Measurements from ENCODE around the gene UGT3A1.
"Not testable (repeated sequence)": the region's sequence is repeated elsewhere in the genome, so short reads cannot be mapped to it uniquely, and the experiment has no call there.

The UGT3A1 gene

GRCh38 chr5:36027711-36028110, 36.5 kb upstream of the UGT3A1 start:
- TF ChIP-seq POLR2AphosphoS5 (IDR thresholded peaks at IDR 0.05; ENCODE audit: borderline replicate concordance, low read depth, low read length) (no peak), EZH2 (IDR thresholded peaks at IDR 0.05) (no peak)
- Histone ChIP-seq H3K9ac (ENCODE audit: insufficient read length) (no peak overlapping the region), H3K36me3 (ENCODE audit: insufficient read depth, low read length) (peaks cover under 1% of the 10 kb centered on the region), H3K9me3 (ENCODE audit: low read depth, low read length) (0 out of 2 replicates have a peak, but pooled peaks cover 3% of the 10 kb centered on the region), H3K4me3 (no peak overlapping the region), H3K27ac (no peak overlapping the region)
- DNase-seq (ENCODE audit: low read depth, low spot score): no peak

GRCh38 chr5:36026706-36027465, 35.7 kb upstream of the UGT3A1 start:
- Histone ChIP-seq H3K4me3 (no peak overlapping the region), H3K9me3 (ENCODE audit: low read depth, low read length) (0 out of 2 replicates have a peak, but pooled peaks cover 3% of the 10 kb centered on the region), H3K36me3 (ENCODE audit: insufficient read depth, low read length) (no peaks in the 10 kb centered on the region), H3K9ac (ENCODE audit: insufficient read length) (no peak overlapping the region), H3K27ac (no peak overlapping the region)
- no peak for DNase-seq (ENCODE audit: low read depth, low spot score)
- TF ChIP-seq EZH2 (IDR thresholded peaks at IDR 0.05): no peak
- TF ChIP-seq POLR2AphosphoS5 (IDR thresholded peaks at IDR 0.05; ENCODE audit: borderline replicate concordance, low read depth, low read length): no peak
- no peak for TF ChIP-seq FOXP2 (optimal IDR thresholded peaks at IDR 0.05; ENCODE audit: control extremely low read depth, extremely low read length, insufficient read depth)

- H3K9me3 ChIP-seq (ENCODE audit: low read depth, low read length); H3K27ac ChIP-seq; H3K36me3 ChIP-seq (ENCODE audit: insufficient read depth, low read length); H3K9ac ChIP-seq (ENCODE audit: insufficient read length); DNase-seq (ENCODE audit: low read depth, low spot score); H3K4me3 ChIP-seq: not testable (repeated sequence)
Observed at GRCh38 chr5:36022246-36022645, 31.1 kb upstream of the UGT3A1 start.

- H3K9me3 ChIP-seq (ENCODE audit: low read depth, low read length); H3K27ac ChIP-seq; H3K4me3 ChIP-seq; DNase-seq (ENCODE audit: low read depth, low spot score); H3K9ac ChIP-seq (ENCODE audit: insufficient read length); H3K36me3 ChIP-seq (ENCODE audit: insufficient read depth, low read length): not testable (repeated sequence)
Observed at GRCh38 chr5:36019584-36019983, 28.4 kb upstream of the UGT3A1 start.

- no peaks in the 10 kb centered on the region for H3K36me3 ChIP-seq (ENCODE audit: insufficient read depth, low read length)
- H3K27ac ChIP-seq: no peak overlapping the region
- H3K4me3 ChIP-seq: no peak overlapping the region
- TF ChIP-seq EZH2 (IDR thresholded peaks at IDR 0.05) (no peak), FOXP2 (optimal IDR thresholded peaks at IDR 0.05; ENCODE audit: control extremely low read depth, extremely low read length, insufficient read depth) (no peak), POLR2AphosphoS5 (IDR thresholded peaks at IDR 0.05; ENCODE audit: borderline replicate concordance, low read depth, low read length) (no peak)
- H3K9ac ChIP-seq (ENCODE audit: insufficient read length): no peak overlapping the region
- DNase-seq (ENCODE audit: low read depth, low spot score): no peak
- H3K9me3 ChIP-seq (ENCODE audit: low read depth, low read length): 0 out of 2 replicates have a peak, but pooled peaks cover 2% of the 10 kb centered on the region
Observed at GRCh38 chr5:36017622-36018021, 26.4 kb upstream of the UGT3A1 start.

- no peak for TF ChIP-seq EZH2 (IDR thresholded peaks at IDR 0.05)
- no peak for TF ChIP-seq POLR2AphosphoS5 (IDR thresholded peaks at IDR 0.05; ENCODE audit: borderline replicate concordance, low read depth, low read length)
- no peak for TF ChIP-seq FOXP2 (optimal IDR thresholded peaks at IDR 0.05; ENCODE audit: control extremely low read depth, extremely low read length, insufficient read depth)
- Histone ChIP-seq H3K4me3 (no peak overlapping the region), H3K27ac (no peak overlapping the region), H3K9me3 (ENCODE audit: low read depth, low read length) (0 out of 2 replicates have a peak, but pooled peaks cover 2% of the 10 kb centered on the region), H3K9ac (ENCODE audit: insufficient read length) (no peak overlapping the region), H3K36me3 (ENCODE audit: insufficient read depth, low read length) (no peaks in the 10 kb centered on the region)
- DNase-seq (ENCODE audit: low read depth, low spot score): no peak
Observed at GRCh38 chr5:36017004-36017403, 25.8 kb upstream of the UGT3A1 start.

GRCh38 chr5:36013182-36013581, 22.0 kb upstream of the UGT3A1 start:
- H3K4me3 ChIP-seq: no peak overlapping the region
- TF ChIP-seq POLR2AphosphoS5 (IDR thresholded peaks at IDR 0.05; ENCODE audit: borderline replicate concordance, low read depth, low read length): no peak
- TF ChIP-seq EZH2 (IDR thresholded peaks at IDR 0.05): no peak
- TF ChIP-seq FOXP2 (optimal IDR thresholded peaks at IDR 0.05; ENCODE audit: control extremely low read depth, extremely low read length, insufficient read depth): no peak
- DNase-seq (ENCODE audit: low read depth, low spot score): no peak
- no peak overlapping the region for H3K27ac ChIP-seq
- H3K9ac ChIP-seq (ENCODE audit: insufficient read length): no peak overlapping the region
- H3K9me3 ChIP-seq (ENCODE audit: low read depth, low read length): no peaks in the 10 kb centered on the region
- no peaks in the 10 kb centered on the region for H3K36me3 ChIP-seq (ENCODE audit: insufficient read depth, low read length)

- Histone ChIP-seq H3K4me3 (no peak overlapping the region), H3K36me3 (ENCODE audit: insufficient read depth, low read length) (no peaks in the 10 kb centered on the region), H3K9me3 (ENCODE audit: low read depth, low read length) (no peaks in the 10 kb centered on the region), H3K27ac (no peak overlapping the region), H3K9ac (ENCODE audit: insufficient read length) (no peak overlapping the region)
- no peak for DNase-seq (ENCODE audit: low read depth, low spot score)
- TF ChIP-seq POLR2AphosphoS5 (IDR thresholded peaks at IDR 0.05; ENCODE audit: borderline replicate concordance, low read depth, low read length) (no peak), EZH2 (IDR thresholded peaks at IDR 0.05) (no peak), FOXP2 (optimal IDR thresholded peaks at IDR 0.05; ENCODE audit: control extremely low read depth, extremely low read length, insufficient read depth) (no peak)
Observed at GRCh38 chr5:36009698-36010097, 18.5 kb upstream of the UGT3A1 start.

- Histone ChIP-seq H3K4me3 (no peak overlapping the region), H3K9ac (ENCODE audit: insufficient read length) (no peak overlapping the region), H3K36me3 (ENCODE audit: insufficient read depth, low read length) (no peaks in the 10 kb centered on the region), H3K9me3 (ENCODE audit: low read depth, low read length) (no peaks in the 10 kb centered on the region), H3K27ac (no peak overlapping the region)
- TF ChIP-seq FOXP2 (optimal IDR thresholded peaks at IDR 0.05; ENCODE audit: control extremely low read depth, extremely low read length, insufficient read depth): no peak
- no peak for TF ChIP-seq POLR2AphosphoS5 (IDR thresholded peaks at IDR 0.05; ENCODE audit: borderline replicate concordance, low read depth, low read length)
- no peak for TF ChIP-seq EZH2 (IDR thresholded peaks at IDR 0.05)
- DNase-seq (ENCODE audit: low read depth, low spot score): no peak
Observed at GRCh38 chr5:36007366-36007765, 16.2 kb upstream of the UGT3A1 start.
